HG02885 (cell line): ENCODE results near the gene GRAMD4.

ENCODE experiments used
- ATAC-seq: cut with Tn5 transposase; IDR thresholded peaks from one replicate; pipeline ENCODE4 v1.9.1; 2021; ENCODE audit warnings: mild to moderate bottlenecking; ENCODE audit not compliant: unreplicated experiment, poor library complexity

The GRAMD4 gene

DNA sequence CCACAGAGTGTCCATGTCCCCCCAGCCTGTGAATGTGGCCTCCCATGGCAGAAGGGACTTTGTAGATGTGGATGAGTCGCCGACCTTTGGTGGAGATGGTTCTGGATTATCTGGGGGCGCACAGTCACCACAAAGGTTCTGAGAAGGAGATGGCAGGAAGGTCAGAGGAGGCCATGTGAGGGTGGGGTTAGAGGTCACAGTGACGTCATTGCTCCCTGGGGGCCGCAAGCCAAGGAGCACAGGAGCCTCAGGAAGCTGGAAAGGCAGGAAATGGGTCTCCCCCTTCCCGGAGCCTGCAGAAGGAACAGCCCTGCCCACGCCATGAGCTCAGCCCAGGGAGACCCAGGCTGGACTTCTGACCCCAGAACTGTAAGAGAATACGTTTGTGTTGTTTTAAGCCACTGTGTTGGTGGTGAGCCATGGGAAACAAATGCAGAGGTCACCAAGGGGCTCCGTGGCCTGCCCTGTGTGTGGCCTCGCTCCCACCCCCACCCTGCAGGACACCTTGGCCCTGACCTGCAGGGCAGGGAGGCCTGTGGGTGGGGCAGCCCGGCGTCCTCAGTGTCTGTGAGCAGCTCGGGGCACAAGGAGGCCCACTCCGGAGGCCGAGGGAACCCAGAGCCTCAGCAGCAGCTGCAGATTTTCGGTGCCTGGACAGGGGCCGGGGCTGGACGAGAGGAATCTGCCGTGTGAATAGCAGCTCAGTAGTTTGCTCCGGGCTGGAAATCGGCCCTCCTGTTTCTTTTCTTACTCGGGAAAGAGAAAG lies 32.1 kb downstream of the GRAMD4 start:
- no peak for ATAC-seq

DNA sequence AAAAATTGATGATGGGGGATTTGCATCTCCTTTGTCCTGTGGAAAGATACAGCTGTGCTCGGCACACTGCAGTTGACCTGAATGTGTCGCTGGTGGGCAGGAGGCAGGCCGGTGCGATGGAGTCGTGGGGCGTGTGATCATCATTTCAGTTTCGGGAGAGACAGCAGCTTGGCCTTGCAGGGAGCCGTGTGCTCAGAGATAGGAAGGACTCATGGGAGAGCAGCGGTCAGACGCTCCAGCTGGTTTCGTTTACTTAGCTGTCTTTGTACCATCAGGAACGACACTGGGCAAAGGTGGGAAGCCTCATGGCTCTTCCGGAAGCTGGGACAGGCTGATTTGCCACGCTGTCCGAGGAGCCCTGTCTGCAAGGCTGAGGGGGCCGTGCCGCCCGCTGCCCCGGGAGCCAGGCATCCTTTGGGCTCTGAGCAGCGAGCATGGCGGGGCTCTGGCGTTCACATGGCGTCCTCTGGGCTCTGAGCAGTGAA lies 32.7 kb downstream of the GRAMD4 start:
- no peak for ATAC-seq

DNA sequence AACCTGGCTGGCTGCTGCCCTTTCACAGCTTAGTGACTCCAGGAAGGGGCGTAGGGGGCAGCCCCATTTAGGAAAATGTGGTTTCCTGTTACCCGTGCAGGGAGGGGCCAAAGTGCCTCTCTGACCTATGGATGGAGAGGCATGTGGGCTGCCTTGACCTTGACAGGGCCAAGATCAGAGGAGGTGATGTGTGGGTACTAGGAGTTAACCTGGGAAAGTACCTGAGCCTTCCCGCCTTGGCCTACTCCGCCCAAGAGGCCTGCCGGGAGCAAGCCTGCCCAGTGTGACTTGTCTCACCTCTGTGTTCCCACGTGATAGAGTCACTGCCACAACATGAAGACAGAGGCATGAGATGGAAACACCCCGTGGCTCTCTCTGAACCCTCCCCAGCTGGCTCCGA lies 33.4 kb downstream of the GRAMD4 start:
- no peak for ATAC-seq

GRCh38 chr22:46654426-46654825 lies 34.2 kb downstream of the GRAMD4 start:
- no peak for ATAC-seq

GRCh38 chr22:46654927-46655595 lies 34.9 kb downstream of the GRAMD4 start:
- no peak for ATAC-seq

DNA sequence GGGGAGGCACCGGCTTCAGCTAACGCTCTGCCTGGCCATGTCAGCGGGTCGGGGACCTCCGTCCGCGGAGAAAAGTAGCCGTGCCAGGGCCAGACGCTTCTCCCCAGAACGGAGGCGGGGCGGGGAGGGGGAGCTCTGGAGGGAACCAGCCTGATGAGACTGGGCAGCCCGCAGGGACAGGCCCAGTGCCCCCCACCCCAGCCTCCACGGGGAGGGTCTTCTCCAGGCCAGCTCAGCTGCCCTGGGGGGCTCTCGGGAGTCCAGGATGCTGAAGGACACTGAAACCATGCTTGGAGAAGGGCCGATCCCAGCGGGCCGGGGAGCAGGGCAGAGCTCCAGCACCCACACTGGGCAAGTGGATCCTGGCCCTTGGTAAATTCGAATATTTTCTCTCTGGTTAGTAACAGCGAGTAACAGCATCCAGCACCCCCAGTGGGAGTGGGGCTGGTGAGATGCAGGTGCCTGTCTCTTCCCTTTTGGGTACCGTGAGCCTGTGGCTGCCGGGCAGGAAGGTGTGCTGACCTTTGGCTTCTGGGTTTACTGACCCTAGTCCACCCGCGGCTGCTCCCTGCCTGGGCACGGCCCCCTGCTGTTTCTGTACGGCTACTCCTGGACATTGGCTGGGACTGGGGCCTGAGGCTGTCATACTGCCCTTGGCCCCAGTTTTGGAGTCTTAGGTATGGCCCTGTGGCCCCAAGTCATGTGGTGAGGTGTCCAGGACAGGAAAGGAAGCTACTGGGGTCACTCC lies 35.8 kb downstream of the GRAMD4 start:
- ATAC-seq, result no peak

- ATAC-seq, result no peak
Observed at GRCh38 chr22:46656856-46657654, 36.9 kb downstream of the GRAMD4 start.

GRCh38 chr22:46657655-46657953 lies 37.4 kb downstream of the GRAMD4 start:
- ATAC-seq, result no peak

DNA sequence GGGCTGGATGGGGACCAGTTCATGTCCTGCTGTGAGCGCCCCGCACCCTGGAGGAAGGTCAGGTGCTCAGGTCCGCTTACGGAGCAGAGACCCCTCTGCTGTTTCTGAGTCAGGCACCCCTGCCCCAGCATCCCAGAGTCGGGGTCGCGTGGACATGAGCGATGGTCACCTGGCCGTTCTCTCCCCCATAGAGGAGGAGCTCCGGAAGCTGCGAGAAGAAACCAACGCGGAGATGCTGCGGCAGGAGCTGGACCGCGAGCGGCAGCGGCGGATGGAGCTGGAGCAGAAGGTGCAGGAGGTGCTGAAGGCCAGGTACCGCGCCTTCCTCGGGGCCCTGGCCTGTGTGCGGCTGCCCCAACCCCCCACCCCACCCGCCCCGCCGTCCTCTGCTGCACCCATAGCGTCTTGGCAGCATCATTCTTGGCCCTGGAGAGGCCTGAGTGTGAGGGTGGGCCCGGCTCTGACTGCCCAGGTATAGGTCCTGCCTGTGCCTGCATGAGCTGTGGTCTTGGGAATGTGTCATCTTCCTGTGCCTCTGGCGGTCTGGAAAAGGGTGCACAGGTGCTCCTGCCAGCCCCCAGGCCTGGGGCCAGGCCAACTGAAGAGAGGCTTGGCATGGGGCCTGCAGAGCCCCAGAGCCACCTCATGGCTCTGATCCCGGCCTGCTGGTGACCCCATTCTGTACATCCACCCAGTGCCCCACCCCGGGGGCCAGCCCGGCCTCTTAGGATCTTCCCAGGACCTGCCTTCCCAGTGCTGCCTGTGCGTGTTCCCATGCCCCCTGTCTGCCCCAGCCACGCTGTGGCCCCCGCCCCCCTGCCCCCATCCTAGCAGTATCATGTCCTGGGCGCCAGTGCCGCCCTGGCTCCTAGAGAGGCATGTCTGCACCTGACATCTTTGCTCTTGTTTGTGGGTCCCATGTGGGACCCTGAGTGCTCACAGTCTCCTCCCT lies 38.1 kb downstream of the GRAMD4 start:
- no peak for ATAC-seq

DNA sequence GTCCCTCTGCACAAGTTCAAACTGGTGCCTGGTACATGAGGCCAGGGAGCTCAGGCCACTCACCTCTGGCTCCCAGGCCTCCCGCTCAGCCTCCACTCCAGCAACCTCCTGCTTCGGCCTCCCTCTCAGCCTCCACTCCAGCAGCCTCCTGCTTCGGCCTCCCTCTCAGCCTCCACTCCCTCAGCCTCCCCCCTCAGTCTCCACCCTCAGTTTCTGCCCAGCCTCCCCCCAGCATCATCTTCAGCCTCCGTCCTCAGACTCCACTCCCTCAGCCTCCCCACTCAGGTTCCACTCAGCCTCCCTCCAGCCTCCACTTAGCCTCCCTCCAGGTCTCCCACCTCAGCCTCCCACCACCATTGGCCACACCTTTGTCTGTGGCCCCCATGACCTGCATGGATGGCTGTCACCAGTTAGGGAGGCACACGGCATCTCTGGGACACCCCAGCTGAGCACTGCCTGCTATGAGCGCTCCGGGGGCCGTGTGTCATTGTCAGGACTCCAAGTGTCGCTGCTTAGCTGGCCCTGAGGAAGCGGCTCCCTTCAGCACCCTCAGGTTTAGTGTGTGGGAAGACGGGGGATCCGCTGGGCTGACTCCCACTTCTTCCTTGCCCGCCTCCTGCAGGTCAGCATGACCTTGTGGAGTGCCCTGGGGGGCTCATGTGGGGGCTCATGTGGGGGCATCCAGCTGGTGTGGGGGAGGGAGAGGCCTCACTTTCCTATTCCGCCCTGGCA lies 39.0 kb downstream of the GRAMD4 start:
- ATAC-seq, result no peak

DNA sequence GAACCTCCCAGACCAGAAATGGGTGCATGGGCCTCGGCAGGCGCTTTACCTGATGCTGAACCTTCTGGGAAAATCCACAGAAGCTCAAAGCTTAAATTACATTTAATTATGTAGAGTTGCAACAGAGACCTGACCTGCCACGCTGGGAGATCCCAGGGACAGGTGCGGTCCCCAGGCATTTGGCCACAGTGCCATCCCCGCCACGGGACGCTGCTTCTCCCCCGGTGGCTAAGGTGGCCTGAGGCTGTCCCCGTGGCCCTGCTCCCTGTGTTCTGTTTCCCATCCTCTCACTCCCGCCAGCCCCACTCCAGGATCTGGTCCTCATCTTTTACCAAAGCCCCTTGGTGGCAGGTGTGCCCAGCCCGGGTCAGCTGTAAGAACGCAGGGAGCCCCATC lies 39.6 kb downstream of the GRAMD4 start:
- no peak for ATAC-seq

DNA sequence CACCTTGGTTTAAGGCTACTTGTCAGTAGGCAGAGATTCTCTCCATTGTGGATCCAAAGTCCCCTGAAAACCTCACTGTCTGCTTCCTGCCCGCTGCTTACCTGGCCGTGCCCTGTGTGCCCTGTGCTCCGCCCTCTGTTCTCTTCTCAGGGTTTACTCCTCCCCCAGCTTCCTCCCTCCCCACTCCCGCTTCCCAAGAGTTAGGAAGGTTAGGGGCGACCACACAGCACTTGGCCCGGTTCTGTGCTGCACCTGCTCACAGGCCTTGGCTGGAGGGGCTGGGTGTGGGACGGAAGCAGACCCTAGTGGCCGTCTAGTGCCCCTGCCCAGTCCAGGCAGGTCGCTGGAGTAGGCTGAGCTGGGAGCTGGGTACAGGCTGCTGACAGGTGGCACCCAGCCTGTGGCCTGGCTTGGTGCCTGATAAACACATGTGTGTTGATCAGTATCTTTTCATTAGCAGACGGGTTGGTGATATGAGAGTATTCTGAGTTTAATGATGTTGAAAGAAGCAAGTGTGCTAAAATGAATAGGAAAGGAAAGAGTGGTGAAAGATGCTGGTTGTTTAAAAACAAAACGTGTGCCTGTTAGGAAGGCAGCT lies 40.5 kb downstream of the GRAMD4 start:
- no peak for ATAC-seq

- ATAC-seq, result no peak
Observed at GRCh38 chr22:46661221-46661851, 41.1 kb downstream of the GRAMD4 start.

- ATAC-seq, result no peak
Observed at GRCh38 chr22:46662226-46662625, 42.0 kb downstream of the GRAMD4 start.

GRCh38 chr22:46663001-46663400 lies 42.8 kb downstream of the GRAMD4 start:
- no peak for ATAC-seq

DNA sequence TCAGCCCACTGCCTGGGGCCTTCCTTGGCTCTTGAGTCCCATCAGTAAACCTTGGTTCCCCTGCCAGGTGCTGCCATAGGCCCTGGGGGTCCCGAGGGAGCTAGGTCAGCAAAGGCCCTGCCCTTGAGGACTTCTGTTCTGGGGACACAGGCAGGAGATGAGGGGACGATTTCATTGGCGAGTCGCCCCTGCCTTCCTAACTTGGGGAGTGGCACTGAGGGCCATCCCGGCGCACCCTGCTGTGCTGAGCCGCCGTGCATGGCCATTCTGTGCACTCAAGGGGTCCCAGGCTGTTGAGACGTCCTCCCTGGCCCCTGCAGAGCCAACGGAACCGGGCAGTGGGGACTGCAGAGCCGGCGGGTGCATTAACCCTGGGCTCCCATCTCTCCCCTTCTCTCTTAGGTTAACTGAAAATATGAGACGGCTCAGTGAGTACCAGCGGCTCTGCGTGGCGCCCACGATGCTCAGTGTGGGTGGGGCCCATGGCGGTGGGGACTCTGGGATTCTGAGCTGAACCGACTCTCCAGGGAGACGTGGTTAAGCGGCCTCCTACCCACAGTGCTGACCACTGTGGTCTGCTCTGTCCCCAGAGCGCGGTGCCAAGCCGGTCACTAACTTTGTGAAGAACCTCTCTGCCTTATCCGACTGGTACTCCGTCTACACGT lies 43.4 kb downstream of the GRAMD4 start:
- ATAC-seq, result no peak

GRCh38 chr22:46664301-46664855 lies 44.2 kb downstream of the GRAMD4 start:
- no peak for ATAC-seq
